Osteocyte (in vitro differentiated cells): ENCODE measurements around the gene KLC3. TPM values are rescaled to one million over a fixed set of nuclear protein-coding genes. Genes with fewer than 3 reads are reported as not detected.
"Not testable (repeated sequence)": the region's sequence is repeated elsewhere in the genome, so short reads cannot be mapped to it uniquely, and the experiment has no call there.

Source experiments
- DNase-seq: peaks from one replicate; pipeline ENCODE4 v3.0.0; 2021; ENCODE audit warnings: mixed read lengths; ENCODE audit not compliant: unreplicated experiment; ENCODE audit errors: extremely low spot score
- H3K27ac Mint-ChIP-seq: one replicate; pipeline ENCODE4 v1.8.0; 2021; ENCODE audit warnings: mild to moderate bottlenecking, mixed read lengths; ENCODE audit not compliant: unreplicated experiment
- H3K27me3 Mint-ChIP-seq: one replicate; pipeline ENCODE4 v1.8.0; 2021; ENCODE audit warnings: mixed read lengths; ENCODE audit not compliant: unreplicated experiment
- H3K36me3 Mint-ChIP-seq: one replicate; pipeline ENCODE4 v1.8.0; 2021; ENCODE audit warnings: mixed read lengths; ENCODE audit not compliant: unreplicated experiment
- H3K4me1 Mint-ChIP-seq: one replicate; pipeline ENCODE4 v1.8.0; 2021; ENCODE audit warnings: mixed read lengths; ENCODE audit not compliant: unreplicated experiment
- H3K4me3 Mint-ChIP-seq: one replicate; pipeline ENCODE4 v1.8.0; 2021; ENCODE audit warnings: mild to moderate bottlenecking, moderate library complexity, mixed read lengths; ENCODE audit not compliant: unreplicated experiment
- H3K9me3 Mint-ChIP-seq: one replicate; pipeline ENCODE4 v1.8.0; 2021; ENCODE audit warnings: mixed read lengths; ENCODE audit not compliant: unreplicated experiment
- total RNA-seq: library from RNA; stranded (reverse); gene quantifications from 2 replicates; pipeline ENCODE4 v1.2.1, GENCODE V29; 2021
- TF ChIP-seq, protein P1 (sequence below): fragments of 200-600 bp; sonication (generic); IDR thresholded peaks from 2 replicates; pipeline ENCODE4 v1.5.0; 2021; ENCODE audit warnings: antibody characterized with exemption, mild to moderate bottlenecking, moderate library complexity

The KLC3 gene
- total RNA-seq, 1 donor from 2014 or later = not detected

DNA sequence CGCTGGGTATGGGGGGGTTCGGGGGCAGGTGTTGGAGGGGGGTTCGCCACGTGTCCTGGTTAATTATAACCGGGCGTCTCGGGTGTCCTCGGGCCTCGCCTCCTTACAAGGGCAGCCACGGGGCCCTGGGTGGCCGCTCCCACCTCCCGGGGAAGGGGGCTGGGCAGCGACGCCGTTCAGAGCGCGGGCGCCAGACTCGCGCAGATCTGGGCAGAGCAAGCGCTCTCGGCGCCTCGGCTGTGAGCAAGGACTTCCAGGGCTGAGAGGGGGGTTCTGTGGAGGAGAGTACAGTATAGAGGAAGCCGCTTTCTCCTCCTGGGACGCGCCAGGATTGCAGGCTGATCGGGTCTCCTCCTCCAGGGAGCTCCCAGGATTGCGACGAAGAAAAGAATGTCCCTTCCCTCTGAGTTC is 16.9 kb upstream of the KLC3 start:
- H3K9me3 Mint-ChIP-seq = no peaks in the 10 kb centered on the region
- H3K27me3 Mint-ChIP-seq = no peaks in the 10 kb centered on the region
- H3K27ac Mint-ChIP-seq = no peak overlapping the region
- peaks cover 14% of the 10 kb centered on the region for H3K4me1 Mint-ChIP-seq
- H3K4me3 Mint-ChIP-seq = peak overlapping the region; percentile 56
- DNase-seq = no peak
- TF ChIP-seq, protein P1, sequence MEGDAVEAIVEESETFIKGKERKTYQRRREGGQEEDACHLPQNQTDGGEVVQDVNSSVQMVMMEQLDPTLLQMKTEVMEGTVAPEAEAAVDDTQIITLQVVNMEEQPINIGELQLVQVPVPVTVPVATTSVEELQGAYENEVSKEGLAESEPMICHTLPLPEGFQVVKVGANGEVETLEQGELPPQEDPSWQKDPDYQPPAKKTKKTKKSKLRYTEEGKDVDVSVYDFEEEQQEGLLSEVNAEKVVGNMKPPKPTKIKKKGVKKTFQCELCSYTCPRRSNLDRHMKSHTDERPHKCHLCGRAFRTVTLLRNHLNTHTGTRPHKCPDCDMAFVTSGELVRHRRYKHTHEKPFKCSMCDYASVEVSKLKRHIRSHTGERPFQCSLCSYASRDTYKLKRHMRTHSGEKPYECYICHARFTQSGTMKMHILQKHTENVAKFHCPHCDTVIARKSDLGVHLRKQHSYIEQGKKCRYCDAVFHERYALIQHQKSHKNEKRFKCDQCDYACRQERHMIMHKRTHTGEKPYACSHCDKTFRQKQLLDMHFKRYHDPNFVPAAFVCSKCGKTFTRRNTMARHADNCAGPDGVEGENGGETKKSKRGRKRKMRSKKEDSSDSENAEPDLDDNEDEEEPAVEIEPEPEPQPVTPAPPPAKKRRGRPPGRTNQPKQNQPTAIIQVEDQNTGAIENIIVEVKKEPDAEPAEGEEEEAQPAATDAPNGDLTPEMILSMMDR = no peak
- no peaks in the 10 kb centered on the region for H3K36me3 Mint-ChIP-seq

DNA sequence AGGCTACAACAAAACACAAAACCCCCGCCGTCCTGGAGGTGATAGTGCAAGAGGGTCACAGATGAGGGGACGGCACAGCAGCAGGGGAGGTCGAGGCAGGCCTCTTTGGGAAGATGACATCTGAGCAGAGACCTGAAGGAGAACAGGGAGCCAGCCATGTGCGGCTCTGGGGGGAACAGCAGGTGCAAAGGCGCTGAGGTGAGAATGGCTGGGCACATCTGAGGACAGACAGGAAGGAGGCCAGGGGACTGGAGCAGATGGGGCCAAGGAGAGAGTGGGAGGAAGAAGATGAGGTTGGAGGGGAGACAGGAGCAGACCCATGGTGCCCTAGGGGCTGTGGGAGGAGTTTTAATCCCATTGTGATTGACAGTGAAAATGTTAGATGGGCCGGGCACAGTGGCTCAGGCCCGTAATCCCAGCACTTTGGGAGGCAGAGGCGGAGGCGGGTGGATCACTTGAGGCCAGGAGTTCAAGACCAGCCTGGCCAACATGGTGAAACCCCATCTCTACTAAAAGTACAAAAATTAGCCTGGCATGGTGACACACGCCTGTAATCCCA is 16.1 kb upstream of the KLC3 start:
- Mint-ChIP-seq H3K36me3 (no peaks in the 10 kb centered on the region), H3K4me3 (no peak overlapping the region), H3K9me3 (no peaks in the 10 kb centered on the region), H3K4me1 (peaks cover 14% of the 10 kb centered on the region), H3K27me3 (no peaks in the 10 kb centered on the region), H3K27ac (no peak overlapping the region)
- no peak for DNase-seq
- TF ChIP-seq, protein P1 = no peak

DNA sequence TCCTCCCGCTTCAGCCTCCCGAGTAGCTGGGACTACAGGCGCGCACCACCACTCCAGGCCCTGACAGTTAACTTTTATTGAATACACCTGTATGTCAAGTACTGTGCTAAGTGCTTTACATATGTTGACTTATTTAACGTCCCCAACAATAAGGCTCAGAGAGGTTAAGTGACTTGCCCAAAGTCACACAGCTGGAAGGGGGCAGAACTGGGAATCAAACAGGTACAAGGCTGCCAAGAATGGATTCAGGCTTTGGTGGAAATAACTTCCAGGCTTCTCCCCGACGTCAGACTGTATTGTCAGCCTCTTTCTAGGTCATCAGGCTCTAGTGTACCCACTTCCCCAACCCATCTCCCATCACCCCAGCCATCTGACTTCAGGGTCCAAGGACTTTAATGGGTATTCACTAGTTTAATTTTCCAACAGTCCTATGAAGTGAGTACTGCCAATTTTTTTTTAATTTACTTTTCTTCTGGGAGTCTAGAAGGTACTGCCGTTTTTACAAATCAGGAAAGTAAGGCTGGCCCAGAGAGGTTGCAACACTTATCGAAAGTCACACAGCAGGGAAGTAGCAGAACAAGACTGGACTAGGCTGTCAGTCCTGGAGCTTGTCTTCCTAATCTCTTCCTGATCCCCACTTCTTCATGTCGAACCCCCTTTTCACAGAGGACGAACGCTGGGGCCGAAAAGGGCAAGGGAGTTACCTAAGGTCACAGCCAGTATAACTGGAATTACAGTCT is 13.0 kb upstream of the KLC3 start:
- TF ChIP-seq, protein P1 = no peak
- Mint-ChIP-seq H3K4me1 (peaks cover 14% of the 10 kb centered on the region), H3K27ac (no peak overlapping the region), H3K4me3 (no peak overlapping the region), H3K36me3 (no peaks in the 10 kb centered on the region), H3K9me3 (no peaks in the 10 kb centered on the region), H3K27me3 (no peaks in the 10 kb centered on the region)
- no peak for DNase-seq

DNA sequence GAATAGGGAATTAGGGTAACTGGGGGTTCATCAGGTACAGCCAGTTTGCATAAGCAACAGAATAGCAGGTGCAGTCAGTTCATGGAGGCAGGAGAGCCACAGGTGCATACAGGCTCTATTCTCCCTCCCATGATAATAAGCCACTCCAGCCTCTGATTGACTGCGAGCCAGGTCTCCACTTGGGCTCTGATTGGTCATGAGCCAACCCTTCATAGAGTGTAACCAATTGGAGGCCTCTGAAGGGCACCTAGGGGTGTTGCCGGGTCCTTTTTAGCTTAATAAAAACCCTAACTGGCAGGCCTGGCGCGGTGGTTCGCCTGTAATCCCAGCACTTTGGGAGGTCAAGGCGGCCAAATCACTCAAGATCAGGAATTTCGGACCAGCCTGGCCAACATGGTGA is 9.1 kb upstream of the KLC3 start:
- TF ChIP-seq, protein P1 = no peak
- H3K27ac Mint-ChIP-seq = no peak overlapping the region
- peaks cover 1% of the 10 kb centered on the region for H3K4me1 Mint-ChIP-seq
- no peak overlapping the region for H3K4me3 Mint-ChIP-seq
- no peaks in the 10 kb centered on the region for H3K36me3 Mint-ChIP-seq
- no peak for DNase-seq
- no peaks in the 10 kb centered on the region for H3K27me3 Mint-ChIP-seq
- H3K9me3 Mint-ChIP-seq = no peaks in the 10 kb centered on the region

DNA sequence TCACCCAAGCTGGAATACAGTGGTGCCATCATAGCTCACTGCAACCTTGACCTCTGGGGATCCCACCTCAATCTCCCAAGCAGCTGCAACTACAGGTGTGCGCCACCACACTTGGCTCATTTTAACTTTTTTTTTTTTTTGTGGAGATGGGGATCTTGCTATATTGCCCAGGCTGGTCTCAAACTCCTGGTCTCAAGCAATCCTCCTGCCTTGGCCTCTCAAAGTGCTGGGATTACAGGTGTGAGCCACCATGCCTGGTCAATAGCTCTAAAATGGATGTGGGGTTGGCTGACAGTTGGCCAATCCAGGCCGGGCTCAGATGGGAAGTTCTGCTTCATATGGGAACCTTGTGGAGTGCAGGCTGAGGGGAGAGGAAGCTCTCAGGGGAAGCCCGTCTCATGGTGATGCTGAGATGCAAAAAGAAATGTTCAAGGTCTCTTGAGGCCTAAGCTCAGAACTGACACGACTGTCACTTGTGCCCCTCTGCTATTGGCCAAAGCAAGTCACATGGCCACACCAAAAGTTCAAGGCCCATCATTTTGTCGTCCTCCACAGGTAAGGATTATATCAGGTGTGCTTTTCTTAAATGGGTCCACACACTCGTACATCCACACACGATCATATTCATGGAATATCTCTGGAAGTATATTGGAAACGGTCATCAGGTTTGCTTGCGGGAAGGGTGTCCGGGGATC is 6.8 kb upstream of the KLC3 start:
- TF ChIP-seq, protein P1 = no peak
- no peak for DNase-seq
- Mint-ChIP-seq H3K27ac (no peak overlapping the region), H3K4me1 (peaks cover 3% of the 10 kb centered on the region), H3K9me3 (no peaks in the 10 kb centered on the region), H3K4me3 (no peak overlapping the region), H3K27me3 (no peaks in the 10 kb centered on the region), H3K36me3 (no peaks in the 10 kb centered on the region)

DNA sequence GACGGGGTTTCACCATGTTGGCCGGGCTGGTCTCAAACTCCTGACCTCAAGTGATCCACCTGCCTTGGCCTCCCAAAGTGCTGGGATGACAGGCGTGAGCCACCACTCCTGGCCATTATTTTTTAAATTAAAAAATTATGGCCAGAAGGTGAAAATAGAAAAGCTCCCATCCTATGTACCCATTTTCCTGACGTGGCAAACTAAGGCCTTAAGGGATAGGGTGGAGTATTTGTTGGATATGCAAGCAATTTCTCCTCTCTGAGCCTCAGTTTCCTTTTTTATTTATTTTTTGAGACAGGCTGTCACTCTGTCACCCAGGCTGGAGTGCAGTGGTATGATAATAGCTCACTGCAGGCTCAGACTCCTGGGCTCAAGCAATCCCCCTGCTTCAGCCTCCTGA is 5.7 kb upstream of the KLC3 start:
- not testable (repeated sequence) for H3K4me3 Mint-ChIP-seq, H3K9me3 Mint-ChIP-seq, H3K36me3 Mint-ChIP-seq, DNase-seq, H3K27me3 Mint-ChIP-seq, H3K4me1 Mint-ChIP-seq, H3K27ac Mint-ChIP-seq
